Measurements from ENCODE around the gene BRD1.

BRD1 gene

GRCh38 chr22:49827853-49828598 lies at the start of gene BRD1:
Gene BRD1 (minus strand): TSS chr22:49827873. CDS start chr22:49824317, 3,556 bp downstream.
- peak; percentile 49 for DNase-seq

- DNase-seq: no peak
Measured at GRCh38 chr22:49873228-49873940, 45.7 kb upstream of the BRD1 start.

GRCh38 chr22:49872347-49872746 lies 44.7 kb upstream of the BRD1 start:
- DNase-seq: no peak

DNA sequence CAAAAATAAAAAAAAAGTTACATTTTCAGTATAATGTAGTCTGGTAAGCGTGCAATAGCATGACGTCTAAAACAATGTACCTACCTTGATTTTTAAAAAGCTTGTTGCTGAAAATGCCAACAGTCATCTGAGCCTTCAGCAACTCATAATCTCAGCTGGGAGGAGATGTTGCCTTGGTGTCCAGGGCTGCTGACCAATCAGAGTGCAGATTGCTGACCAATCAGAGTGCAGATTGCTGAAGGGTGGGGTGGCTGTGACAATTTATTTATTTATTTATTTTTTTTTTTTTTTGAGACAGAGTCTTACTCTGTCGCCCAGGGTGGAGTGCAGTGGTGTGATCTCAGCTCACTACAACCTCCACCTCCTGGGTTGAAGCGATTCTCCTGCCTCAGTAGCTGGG lies 43.8 kb upstream of the BRD1 start:
- no peak for DNase-seq

- DNase-seq: peak; percentile 72
Measured at GRCh38 chr22:49869845-49870712, 42.4 kb upstream of the BRD1 start.

- DNase-seq: no peak
Measured at GRCh38 chr22:49869086-49869830, 41.6 kb upstream of the BRD1 start.

GRCh38 chr22:49867303-49868265 lies 39.9 kb upstream of the BRD1 start:
- DNase-seq: peak; percentile 54

DNA sequence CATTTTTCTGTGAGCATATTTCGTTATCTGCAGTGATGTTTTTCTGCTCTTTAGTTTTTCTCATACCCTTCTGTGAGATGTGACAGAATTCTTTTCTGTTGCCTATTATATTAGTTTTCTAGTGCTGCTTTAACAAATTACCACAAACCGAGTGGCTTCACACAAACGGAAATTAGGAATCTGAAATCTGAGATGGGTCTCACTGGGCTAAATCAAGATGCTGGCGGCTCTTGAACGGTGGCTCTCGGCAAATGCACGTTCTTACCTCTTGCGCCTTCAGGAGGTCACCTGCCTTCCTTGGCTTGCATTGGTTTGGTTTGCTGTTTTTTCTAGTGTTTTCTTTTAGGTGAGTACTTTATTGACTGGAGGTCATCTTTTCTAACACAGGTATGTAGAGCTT lies 39.0 kb upstream of the BRD1 start:
- DNase-seq: no peak

DNA sequence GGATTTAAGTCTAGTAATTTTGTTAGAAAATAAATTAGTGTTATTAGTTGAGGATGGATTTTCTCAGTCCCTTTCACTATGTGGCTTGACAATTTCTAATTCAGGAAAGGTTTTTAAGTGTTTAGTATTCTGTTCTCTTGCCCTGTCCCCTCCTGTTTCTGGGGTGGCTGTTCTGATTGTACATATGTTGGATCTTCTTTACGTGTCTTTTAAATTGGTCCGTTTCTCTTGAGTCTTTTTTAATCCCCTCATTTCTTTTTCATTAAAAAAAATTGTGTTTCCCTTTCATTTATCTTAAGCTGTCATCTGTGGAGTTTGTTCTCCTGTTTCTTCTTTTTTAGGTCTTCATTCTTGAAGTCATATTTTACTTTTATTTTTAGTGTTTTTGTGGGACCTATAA lies 38.5 kb upstream of the BRD1 start:
- DNase-seq: no peak

DNA sequence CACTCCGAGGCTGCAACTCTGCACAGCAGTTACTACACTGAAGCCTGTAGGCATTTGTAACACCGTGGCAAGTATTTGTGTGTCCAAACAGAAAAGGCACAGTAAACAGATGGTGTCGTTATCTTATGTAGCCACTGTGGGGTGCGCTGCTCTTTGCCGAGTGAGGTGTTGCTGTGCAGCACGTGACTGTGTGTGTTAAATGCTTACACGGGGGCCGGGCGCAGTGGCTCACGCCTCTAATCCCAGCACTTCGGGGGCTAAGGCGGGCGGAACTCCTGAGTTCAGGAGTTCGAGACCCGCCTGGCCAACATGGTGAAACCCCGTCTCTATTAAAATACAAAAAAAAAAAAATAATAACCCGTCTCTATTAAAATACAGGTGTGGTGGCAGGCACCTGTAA lies 37.5 kb upstream of the BRD1 start:
- DNase-seq: no peak

- no peak for DNase-seq
Measured at GRCh38 chr22:49863931-49864330, 36.3 kb upstream of the BRD1 start.

DNA sequence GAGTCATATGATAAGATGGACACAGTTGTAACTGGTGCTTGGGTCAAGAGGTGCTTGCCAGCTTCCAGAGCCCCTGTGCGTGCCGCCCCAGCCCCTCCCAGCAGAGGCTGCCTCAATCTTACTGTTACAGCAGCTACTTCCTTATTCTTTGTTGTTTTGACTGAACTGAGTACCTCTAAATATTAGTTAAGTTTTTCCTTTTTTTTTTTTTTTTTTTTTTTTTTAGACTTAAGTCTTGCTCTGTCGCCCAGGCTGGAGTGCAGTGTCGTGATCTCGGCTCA lies 34.8 kb upstream of the BRD1 start:
- no peak for DNase-seq

DNA sequence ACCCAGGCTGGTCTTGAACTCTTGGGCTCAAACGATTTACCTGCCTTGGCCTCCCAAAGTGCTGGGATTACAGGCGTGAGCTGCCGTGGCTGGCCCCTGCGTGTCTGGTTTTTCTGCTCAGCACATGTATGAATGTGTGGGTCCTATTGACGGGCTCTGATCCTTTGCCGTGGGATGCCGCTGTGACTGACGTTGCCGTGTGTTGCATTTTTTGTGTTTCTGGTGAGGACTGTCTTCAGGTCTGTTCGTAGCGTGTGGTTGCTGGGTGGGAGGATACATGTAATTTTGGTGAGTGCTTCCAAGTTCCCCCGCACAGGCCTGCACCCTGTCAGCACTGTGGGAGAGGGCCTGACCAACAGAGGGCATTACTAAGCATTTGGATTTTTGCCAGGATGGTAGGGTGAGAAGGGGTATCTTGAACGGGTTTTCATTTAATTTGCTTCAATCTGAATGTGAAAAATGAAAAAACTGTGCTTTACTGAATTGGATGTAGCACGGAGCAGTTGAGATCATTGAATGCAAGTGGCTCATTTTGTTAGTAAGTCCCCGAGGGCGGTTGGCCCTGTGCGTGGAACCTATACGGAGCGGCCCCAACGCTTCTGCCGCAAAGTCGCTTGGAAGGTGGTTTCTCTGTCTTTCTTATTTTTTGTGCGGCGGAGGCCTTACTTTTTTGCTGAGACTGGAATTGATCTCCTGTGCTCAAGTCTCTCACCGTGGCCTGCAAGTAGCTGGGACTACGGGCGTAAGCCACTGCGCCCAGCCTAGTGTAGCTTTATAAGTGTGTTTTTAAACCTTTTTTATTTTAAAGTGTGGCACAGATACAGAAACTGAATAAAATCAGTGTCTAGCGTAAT lies 34.2 kb upstream of the BRD1 start:
- no peak for DNase-seq

GRCh38 chr22:49858827-49859226 lies 31.2 kb upstream of the BRD1 start:
- DNase-seq: no peak

DNA sequence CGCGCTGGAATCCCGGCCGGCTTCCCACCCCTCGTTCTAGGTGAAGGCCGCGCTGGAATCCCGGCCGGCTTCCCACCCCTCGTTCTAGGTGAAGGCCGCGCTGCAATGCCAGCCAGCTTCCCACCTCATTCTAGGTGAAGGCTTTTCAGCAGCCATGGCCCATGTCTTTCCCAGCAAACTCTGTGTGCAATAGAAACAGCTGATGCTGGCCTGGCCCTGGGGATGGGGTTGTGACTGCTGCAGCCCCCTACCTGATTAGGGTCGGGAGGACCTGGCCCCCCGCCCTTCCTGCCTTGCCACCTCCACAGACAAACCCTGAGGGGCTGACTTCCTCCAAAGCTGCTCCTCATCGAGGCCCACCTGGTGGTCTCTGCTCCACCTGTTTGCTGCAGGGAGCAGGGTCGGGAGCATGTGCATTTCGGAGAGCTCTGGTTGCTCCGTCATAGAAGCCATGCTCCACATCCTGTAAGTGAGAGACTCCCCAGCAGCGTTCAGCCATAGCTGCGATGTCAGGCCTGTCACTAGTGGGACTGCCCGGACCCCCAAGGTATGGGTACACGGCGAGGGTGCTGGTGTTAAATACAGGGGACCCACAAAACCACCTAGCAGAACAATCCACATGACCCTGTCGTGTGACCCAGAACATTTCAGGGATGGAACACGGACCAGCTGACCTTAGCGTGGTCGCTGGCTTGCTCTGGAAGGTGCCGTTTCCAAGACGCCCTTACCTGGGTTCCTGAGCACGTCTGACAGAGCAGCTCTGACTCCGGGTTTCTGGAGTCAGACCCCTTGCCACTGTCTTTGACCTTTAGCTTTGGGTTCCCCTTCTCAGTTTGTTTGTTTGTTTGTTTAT lies 29.3 kb upstream of the BRD1 start:
- DNase-seq: no peak

DNA sequence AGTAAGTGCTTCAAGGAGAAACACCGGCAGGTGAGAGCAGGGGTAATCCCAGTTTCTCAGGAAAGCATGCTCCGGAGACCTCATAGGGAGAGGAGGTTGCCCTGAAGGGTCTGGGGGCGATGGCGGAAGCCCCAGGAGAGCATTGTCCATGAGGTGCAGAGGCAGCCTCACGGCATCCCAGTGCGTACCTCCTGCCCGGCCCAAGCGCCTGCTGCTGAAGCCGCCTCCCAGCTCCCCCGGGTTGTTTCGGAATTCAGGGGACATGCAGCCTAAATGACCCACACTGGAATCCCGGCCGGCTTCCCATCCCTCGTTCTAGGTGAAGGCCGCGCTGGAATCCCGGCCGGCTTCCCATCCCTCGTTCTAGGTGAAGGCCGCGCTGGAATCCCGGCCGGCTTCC lies 28.7 kb upstream of the BRD1 start:
- DNase-seq: no peak

GRCh38 chr22:49855251-49855911 lies 27.7 kb upstream of the BRD1 start:
- DNase-seq: peak; percentile 31

DNA sequence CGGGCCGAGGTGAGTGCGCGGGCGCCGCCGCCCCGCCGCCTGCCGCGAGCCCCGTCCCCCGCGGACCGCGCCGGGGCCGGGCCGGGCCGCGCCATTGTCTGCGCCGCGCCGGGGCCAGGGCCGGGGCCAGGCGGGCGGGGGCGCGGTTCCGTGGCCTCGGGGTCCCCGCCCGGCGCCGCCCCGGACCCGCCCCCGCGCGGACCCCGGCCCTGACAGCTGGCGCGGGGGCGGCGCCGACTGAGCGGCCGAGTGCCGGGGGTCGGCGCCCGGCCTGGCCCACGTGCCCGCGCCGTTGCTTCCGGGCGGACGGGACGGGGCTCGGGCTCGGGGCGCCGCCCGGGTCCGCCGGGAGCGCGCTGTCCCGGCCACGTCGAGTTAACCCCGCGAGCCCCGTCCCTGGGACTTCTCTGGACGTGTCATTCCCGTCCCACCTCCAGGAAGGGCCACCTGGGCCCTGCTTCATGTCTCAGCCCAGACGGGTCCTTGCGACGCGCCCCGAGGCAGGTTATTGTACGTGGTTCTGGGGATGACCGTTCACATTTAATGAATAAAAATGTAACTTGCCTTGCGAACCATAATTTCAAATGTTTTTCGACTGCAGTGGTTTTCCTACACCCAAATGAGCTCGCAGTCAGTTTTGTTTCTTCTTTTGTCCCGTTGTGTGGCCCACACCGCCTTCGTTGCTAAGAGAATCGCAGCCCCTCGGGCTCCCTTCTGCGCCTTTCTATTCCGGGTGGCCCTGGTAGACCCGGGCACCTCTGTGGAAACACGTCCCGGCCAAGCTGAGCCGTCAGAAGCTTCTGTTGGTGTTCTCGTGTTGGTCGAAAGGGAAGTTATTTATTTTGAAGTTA lies 26.5 kb upstream of the BRD1 start:
- peak; percentile 40 for DNase-seq

All from CD4-positive, alpha-beta T cell treated with Interleukin-17A for 1 hour (primary cell).